PC-3 (cell line): ENCODE data around the gene TAS1R1.

Source experiments
- CTCF ChIP-seq: fragments of 300-600 bp; sonication (generic); conservative IDR thresholded peaks from 2 replicates; pipeline ENCODE4 v1.5.1; 2017; ENCODE audit warnings: antibody characterized with exemption, low read depth, mild to moderate bottlenecking, low read length
- EZH2 ChIP-seq: fragments of 300-600 bp; sonication (generic); IDR thresholded peaks from one replicate; pipeline ENCODE4 v1.6.1; 2017; ENCODE audit warnings: antibody characterized with exemption, mild to moderate bottlenecking, low read length; ENCODE audit not compliant: unreplicated experiment
- EZH2phosphoT487 ChIP-seq: fragments of 300-600 bp; sonication (generic); IDR thresholded peaks from 2 replicates; pipeline ENCODE4 v1.6.1; 2018; ENCODE audit warnings: mild to moderate bottlenecking, antibody characterized with exemption, low read length, borderline replicate concordance

DNA sequence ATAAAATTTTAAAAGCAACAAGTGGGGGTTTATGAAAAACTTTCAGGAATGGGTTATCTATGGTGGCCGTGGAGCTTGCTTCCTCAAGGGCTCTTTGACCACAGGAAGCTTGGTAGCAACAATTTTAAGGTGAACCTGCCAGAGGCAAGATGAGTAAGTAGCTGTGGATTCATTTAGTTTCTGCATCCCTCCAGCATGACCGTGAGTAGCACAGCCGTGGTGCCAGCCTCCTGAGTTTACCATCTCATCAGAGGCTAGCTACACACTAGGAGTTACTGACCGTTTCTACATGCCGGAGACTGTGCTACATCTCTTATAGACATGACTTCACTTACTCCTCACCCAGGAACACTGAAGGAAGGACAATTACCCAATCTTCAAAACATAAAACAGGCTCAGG, 33.6 kb upstream of the TAS1R1 start:
- no peak for TF ChIP-seq CTCF
- TF ChIP-seq EZH2: no peak
- no peak for TF ChIP-seq EZH2phosphoT487
